MG63 (cell line): Measurements from ENCODE around the gene IFRD1. TPM values are rescaled to one million over a fixed set of nuclear protein-coding genes. Genes with fewer than 3 reads are reported as not detected.

ENCODE experiments used
- DNase-seq: peaks from one replicate; pipeline ENCODE4 v3.0.0-alpha.2; 2020
- H3K27me3 ChIP-seq: fragments of 250-450 bp; sonication (Bioruptor Pico); 2 replicates; pipeline ENCODE4 v1.5.1; 2020; ENCODE audit warnings: mild to moderate bottlenecking, moderate library complexity
- H3K36me3 ChIP-seq: fragments of 250-450 bp; sonication (Bioruptor Pico); 2 replicates; pipeline ENCODE4 v1.5.1; 2020; ENCODE audit warnings: mild to moderate bottlenecking, moderate library complexity
- H3K4me3 ChIP-seq: fragments of 250-450 bp; sonication (Bioruptor Pico); 2 replicates; pipeline ENCODE4 v1.5.1; 2020; ENCODE audit warnings: mild to moderate bottlenecking, moderate library complexity
- H3K9me3 ChIP-seq: fragments of 250-450 bp; sonication (Bioruptor Pico); 2 replicates; pipeline ENCODE4 v1.5.1; 2020; ENCODE audit warnings: mild to moderate bottlenecking, moderate library complexity
- total RNA-seq: library from RNA; depleted of rRNA; stranded (reverse); fragments of >200 nt; shearing (Covaris generic); gene quantifications from 2 replicates; pipeline ENCODE4 v1.2.3, GENCODE V29; 2014; ENCODE audit warnings: low replicate concordance

The IFRD1 gene
- total RNA-seq, 1 experiment from 2014 or later, result 29.5 TPM

DNA sequence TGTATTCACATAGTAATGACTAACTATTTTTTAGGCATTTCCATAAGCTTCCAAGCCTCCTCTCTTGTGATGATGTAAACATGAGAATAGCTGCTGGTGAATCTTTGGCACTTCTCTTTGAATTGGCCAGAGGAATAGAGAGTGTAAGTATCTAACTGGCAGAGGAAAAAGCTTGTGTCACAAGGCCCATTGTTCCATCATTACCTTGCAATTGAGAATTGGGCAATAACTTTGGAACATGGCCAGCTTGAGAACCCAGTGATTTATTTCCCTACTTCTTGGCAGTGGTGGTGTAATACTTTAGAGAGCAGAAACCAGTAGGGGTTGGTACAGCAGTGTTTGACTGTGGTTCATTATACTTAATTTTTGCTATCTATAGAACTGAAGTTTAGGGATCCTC lies 12.0 kb downstream of the IFRD1 start:
- Histone ChIP-seq H3K36me3 (peaks cover 60% of the 10 kb centered on the region), H3K9me3 (no peaks in the 10 kb centered on the region), H3K4me3 (no peak overlapping the region), H3K27me3 (no peaks in the 10 kb centered on the region)
- peak; percentile 33 for DNase-seq

DNA sequence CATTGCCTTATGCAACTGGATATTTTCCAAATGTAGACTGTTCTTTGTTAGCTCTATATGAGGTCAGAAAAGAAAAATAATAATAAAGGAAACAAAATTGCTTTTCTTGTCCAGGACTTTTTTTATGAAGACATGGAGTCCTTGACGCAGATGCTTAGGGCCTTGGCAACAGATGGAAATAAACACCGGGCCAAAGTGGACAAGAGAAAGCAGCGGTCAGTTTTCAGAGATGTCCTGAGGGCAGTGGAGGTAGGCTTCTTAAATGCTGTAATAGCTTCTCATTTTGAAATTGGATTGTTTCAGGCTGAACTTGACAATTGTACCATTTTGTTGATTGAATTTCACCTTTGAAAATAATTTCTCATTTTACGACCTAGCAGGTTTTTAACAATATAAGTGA lies 17.6 kb downstream of the IFRD1 start:
- H3K27me3 ChIP-seq, result no peaks in the 10 kb centered on the region
- H3K4me3 ChIP-seq, result no peak overlapping the region
- no peaks in the 10 kb centered on the region for H3K9me3 ChIP-seq
- DNase-seq, result no peak
- peaks cover 48% of the 10 kb centered on the region for H3K36me3 ChIP-seq

DNA sequence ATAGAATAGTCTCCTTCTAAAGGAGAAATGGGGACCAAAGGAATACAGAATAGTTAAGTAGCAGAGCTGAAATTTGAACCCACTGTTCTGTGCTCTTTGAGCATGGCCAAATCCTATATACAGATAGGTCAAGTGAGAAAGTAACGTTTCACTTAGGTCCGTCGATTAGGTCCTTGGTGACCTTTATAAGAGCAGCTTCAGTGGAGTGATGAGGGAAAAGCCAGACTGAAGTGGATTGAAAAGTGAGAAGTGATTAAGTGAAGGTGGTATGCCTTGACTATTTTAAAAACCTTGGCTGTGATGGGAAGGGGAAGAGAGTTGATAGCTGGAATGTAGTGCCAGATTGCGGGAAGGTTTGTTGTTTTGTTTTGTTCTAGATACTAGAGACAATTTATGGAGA lies 19.9 kb downstream of the IFRD1 start:
- Histone ChIP-seq H3K36me3 (peaks cover 41% of the 10 kb centered on the region), H3K4me3 (no peak overlapping the region), H3K27me3 (no peaks in the 10 kb centered on the region), H3K9me3 (no peaks in the 10 kb centered on the region)
- no peak for DNase-seq

DNA sequence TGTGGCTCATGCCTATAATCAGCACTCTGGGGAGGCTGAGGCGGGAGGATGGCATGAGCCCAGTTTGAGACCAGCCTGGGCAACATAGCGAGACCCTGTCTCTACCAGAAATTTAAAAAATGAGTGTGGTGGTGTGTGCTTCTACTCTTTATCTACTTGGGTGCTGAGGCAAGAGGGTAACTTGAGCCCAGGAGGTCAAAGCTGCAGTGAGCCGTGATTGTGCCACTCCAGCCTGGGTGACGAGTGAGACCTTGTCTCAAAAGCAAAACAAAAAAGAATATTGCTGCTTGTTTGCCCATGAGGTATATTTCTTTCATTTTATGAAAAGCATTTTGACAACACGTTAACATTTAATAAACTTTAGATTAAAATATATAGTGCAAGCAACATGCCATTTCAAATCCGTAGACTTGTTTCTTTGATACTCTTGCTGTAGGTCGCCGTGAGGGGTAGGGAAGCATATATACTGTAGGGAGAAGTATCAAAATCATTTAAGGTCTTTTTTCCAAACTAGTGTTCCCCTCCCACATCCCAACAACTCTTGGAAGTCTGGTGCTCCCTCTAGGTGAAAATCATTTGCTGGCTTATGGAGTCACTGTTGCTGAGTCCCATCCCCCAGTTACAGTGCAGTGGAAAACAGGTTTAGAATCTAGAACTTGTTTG lies 26.3 kb downstream of the IFRD1 start:
- Histone ChIP-seq H3K9me3 (no peaks in the 10 kb centered on the region), H3K36me3 (peaks cover 21% of the 10 kb centered on the region), H3K27me3 (no peaks in the 10 kb centered on the region), H3K4me3 (no peak overlapping the region)
- no peak for DNase-seq

DNA sequence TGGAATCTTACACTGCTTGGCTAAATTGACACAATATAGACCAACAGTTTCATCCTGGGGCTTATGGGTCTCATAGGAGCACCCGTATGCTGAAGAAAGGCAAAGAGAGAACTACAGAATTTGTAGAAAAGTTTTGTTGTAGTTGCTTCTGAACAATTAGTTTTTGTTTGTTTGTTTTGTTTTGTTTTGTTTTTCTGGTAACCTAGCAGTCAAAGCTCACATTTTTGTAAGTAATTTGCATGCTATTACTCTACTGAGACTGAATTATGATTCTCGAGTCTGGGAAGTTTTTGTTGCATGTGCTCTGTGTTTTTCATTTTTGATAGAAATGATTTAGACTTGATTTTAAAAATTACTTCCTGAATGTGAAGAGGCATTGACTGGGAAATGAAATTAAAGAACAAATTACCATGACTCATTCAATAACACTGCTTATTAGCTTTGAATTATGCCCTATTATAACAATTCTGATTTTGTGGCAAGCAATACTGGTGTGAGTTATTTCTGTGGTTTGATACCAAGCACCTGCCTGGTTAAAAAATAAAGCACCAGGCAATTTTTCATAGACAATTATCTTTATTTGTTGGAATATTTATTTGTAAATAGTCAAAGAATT lies 31.0 kb downstream of the IFRD1 start:
- Histone ChIP-seq H3K36me3 (peaks cover 7% of the 10 kb centered on the region), H3K4me3 (no peak overlapping the region), H3K27me3 (no peaks in the 10 kb centered on the region), H3K9me3 (no peaks in the 10 kb centered on the region)
- no peak for DNase-seq

DNA sequence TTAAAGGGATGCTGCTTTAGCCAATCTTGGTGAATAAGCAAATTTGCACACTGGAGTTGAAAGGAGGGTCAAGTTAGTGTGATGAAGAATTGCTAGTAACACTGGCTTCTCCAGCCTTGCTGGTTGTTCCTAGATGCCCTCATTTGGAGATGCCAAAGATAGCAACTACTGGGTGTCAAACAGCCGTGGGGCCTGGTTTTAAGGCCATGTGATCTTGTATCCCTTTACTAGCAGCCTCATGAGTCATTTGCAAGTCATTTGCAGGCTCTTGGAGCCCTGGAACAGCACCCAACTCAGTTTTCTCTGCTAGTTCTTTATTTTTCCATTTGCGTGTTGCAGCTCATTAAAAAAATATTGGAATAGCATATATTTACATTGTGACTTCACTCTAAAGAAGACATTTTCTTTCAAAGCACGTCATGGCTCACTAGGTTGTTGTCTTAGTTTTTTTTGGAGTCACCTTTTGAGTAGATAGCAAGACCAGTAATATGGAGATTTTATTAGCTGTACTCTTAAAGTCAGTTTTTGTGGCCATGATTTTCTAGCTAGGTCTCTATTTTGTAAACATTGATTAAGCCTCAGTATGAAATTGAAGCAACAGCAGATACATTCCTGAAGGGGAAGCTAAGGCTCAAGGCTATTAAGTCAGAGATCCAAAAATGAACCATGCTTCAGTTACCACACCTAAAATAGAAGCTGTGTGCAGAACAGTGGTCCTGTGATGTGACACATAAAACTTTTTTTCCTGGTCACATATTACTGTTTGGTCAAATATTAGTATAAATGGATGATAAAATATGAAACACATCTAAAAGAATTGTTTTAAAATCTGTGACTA lies 31.8 kb downstream of the IFRD1 start:
- no peak overlapping the region for H3K4me3 ChIP-seq
- peaks cover 4% of the 10 kb centered on the region for H3K36me3 ChIP-seq
- no peaks in the 10 kb centered on the region for H3K27me3 ChIP-seq
- peak; percentile 74 for DNase-seq
- no peaks in the 10 kb centered on the region for H3K9me3 ChIP-seq

DNA sequence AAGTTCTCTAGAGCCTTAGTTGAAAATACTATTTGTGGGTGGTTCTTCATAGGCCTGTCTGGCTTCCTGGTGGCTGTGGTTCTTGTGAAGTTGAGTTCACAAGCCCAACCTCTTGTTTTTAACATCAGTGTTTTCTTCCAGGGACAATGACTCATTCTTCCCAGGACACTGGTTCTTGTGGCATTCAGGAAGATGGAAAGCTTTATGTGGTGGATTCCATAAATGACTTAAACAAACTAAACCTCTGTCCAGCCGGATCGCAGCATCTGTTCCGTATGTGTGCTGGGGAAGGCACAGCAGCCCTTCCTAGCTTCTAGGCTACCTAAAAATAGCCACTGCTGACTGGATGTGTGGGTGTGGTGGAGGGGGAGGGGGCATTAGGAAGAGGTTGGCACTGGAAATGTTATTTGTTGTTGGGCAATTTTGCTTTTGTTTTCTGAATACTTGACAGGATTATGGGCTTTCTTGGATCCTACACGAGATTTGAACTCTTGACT lies 34.5 kb downstream of the IFRD1 start:
- H3K27me3 ChIP-seq, result no peaks in the 10 kb centered on the region
- no peak overlapping the region for H3K4me3 ChIP-seq
- peak; percentile 19 for DNase-seq
- H3K36me3 ChIP-seq, result no peaks in the 10 kb centered on the region; the same call in 1 of the 2 replicates
- H3K9me3 ChIP-seq, result no peaks in the 10 kb centered on the region

DNA sequence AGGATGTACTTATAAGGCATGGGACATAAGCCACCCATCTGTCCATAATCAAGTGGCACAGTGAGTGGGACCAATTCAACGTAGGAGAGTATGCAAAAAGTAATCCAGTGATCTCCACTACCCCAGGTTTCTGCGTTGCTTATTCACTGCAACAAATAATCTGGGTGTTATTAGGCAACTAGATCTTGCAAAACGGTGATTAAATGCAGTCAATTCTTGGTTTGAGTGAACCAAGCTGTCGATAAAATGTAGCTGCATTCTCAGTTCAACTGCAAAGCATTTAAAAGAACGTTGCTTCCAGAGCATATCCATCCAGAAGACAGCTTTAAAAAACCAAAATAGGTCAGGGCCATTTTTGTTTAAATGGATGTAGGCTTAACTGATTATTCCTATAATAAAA lies 35.5 kb downstream of the IFRD1 start:
- H3K36me3 ChIP-seq, result no peaks in the 10 kb centered on the region
- DNase-seq, result no peak
- no peaks in the 10 kb centered on the region for H3K9me3 ChIP-seq
- H3K4me3 ChIP-seq, result no peak overlapping the region
- no peaks in the 10 kb centered on the region for H3K27me3 ChIP-seq

DNA sequence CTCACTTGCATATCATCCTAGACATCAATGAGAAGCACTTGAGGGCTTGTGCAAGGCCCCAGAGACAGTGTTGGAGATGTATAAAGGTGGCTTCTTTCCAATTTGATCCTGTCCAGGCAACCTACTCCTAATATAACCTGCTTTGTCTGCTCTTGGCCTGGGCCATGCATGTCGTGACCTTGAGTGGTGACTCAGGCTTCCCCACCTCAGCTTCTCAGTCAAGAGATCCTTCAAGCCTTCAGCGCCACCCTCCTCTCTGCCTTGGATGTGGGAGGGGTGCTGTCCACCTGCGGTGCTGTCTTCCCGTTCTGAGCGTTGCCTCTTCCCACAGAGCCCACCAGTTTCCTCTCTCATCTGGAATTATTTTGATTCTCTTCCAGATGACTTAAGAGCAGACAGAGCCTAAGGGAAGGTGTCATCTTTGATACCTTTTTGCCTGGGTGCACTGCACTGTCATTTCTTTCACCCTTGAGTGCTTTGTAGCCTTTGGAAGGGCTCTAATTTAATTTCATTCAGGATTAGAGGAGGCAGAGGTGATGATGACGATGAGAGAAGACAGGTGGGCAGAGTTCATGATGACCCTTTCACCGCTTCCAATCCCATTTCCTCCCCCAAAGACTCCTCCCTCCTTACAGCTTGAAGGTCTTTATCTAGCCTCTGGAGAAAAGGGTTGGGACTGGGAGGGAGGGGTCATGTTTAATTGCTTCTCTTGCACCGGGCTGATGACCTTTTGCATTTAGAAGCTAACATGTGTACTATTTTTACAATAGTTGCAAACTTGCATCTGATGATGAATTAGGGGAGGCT lies 37.4 kb downstream of the IFRD1 start:
- Histone ChIP-seq H3K9me3 (no peaks in the 10 kb centered on the region), H3K27me3 (no peaks in the 10 kb centered on the region), H3K36me3 (no peaks in the 10 kb centered on the region), H3K4me3 (no peak overlapping the region)
- no peak for DNase-seq

DNA sequence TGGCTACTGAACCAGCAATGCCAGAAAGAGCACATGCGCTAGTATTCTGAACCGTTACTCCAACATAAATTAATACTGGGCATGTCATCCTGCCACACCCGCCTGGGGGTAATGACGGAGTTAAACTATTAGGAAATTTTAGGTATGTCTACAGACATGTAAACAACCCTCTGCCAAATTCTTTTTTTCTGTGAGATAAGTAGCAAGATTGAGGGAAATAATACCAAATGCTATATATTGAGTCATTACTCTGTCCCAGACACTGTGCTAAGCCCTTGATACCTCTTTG lies 37.9 kb downstream of the IFRD1 start:
- no peaks in the 10 kb centered on the region for H3K36me3 ChIP-seq
- no peak for DNase-seq
- no peaks in the 10 kb centered on the region for H3K9me3 ChIP-seq
- H3K4me3 ChIP-seq, result no peak overlapping the region
- no peaks in the 10 kb centered on the region for H3K27me3 ChIP-seq

DNA sequence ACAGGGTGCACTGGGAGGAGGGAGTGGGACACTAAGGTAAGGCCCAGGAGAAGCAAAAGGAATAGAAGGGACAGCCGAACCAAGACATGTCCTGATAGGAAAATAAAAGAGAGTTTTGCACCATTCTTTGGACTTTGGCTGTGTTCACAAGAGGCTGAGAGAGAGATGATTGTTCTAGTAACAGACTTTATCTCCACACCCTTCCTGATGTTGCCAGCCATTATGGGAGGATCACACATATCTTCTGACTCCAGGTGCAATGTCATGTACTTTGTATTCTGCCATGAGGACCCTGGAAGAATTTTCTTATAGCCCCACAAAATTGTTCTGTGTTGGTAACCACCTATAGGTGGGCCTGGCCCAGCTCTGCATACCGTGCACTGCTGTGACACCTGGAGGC lies 41.9 kb downstream of the IFRD1 start:
- DNase-seq, result no peak
- Histone ChIP-seq H3K36me3 (no peaks in the 10 kb centered on the region), H3K4me3 (no peak overlapping the region), H3K9me3 (no peaks in the 10 kb centered on the region), H3K27me3 (no peaks in the 10 kb centered on the region)

DNA sequence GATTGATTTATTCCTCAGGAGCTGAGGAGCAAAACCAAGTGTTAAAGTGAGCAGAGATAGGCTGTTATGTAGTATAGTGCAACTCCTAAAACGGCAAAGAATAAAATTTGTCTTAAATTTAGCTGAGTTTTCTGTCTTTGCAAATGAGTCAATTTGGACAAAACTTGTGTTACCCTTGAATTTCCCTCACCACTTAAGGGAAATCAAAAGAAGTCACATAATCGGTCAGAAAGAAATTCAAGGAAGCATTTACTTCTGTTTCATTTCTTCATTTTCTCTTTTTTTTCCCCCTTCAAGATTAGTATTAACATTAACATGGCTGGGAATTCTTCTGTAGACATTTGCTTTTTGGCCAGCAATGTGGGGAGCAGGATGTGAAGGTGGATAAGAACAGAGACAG lies 44.4 kb downstream of the IFRD1 start:
- no peak for DNase-seq
- Histone ChIP-seq H3K9me3 (no peaks in the 10 kb centered on the region), H3K36me3 (no peaks in the 10 kb centered on the region), H3K4me3 (no peak overlapping the region), H3K27me3 (no peaks in the 10 kb centered on the region)

DNA sequence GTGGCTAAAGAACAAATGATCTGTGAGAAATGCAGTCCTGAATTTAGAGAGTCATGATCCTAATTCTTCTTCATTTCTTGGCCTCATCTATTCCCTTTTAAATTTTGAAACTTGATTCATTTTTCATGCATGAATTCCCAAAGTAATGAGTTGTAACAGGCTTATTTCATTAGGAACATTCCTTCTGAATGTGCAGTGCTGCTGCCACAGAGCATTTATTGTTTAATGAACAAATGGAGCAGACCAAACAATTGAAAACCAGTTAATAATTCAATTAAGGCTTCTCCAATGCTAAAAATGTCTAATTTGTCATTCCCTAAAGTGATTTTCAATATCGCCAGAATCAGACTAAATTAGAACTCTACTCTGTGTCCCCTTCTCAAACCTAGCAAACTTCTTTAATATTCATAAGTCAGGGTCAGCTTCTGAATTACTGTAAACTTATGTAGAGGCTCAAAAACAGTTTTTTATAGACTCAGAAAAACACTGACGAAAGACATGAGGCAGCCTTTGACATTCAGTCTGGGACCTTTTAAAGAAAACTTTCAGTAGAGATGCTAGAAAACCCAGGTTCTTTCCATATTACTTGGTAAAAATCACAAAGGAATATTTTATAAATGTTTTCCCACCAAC lies 45.0 kb downstream of the IFRD1 start:
- no peak overlapping the region for H3K4me3 ChIP-seq
- no peaks in the 10 kb centered on the region for H3K9me3 ChIP-seq
- no peaks in the 10 kb centered on the region for H3K27me3 ChIP-seq
- no peak for DNase-seq
- no peaks in the 10 kb centered on the region for H3K36me3 ChIP-seq

DNA sequence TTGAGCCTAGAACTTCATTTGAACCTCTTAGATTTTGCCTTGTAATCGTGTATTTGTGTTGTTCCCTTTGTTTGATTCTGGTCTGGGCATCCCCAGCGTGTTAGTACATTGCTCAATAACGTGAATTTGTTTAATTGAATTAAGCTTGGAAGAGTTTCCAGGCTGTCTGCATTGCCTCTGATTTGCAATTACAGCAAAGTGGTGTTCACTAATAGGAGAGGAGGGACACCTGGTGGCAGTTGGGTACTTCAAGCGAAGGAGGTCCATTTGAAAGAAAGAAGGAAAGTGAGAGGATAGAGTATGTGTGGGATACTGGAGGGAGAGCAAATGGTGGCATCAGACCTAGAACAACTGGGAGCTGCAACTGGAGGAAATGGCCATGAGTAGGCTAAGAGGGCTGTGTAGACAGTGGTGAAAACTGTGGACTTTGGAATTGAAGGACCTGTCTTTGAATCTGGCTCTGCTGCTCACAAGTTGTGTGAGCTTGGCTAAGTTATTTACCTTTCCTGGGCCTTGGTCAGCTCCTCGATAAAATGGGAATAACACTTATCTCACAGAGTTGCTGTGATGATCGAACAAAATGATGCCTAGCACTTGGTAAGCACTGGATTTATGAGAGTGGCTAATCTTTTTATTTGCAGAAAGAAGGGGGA lies 45.7 kb downstream of the IFRD1 start:
- Histone ChIP-seq H3K4me3 (no peak overlapping the region), H3K9me3 (no peaks in the 10 kb centered on the region), H3K36me3 (no peaks in the 10 kb centered on the region), H3K27me3 (no peaks in the 10 kb centered on the region)
- DNase-seq, result no peak

DNA sequence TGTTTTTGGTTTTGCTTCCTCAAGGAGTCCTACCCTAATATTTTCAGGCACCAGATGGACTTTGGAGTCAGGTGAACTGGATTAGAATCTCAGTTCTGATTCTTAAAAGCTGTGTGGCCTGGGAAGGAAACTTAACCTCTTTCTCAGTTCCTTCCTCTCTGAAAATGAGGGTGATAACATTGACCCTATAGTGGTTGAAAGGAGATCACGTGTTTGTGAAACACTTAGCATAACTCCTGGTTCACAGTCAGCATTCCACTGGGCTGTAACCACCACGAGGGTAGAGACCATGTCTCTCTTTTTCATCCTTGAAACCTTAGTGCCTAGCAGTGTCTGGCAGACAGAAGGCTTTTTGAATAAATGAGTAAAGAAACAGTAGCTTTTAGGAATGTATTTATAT lies 47.2 kb downstream of the IFRD1 start:
- Histone ChIP-seq H3K27me3 (no peaks in the 10 kb centered on the region), H3K4me3 (no peak overlapping the region), H3K36me3 (no peaks in the 10 kb centered on the region), H3K9me3 (no peaks in the 10 kb centered on the region)
- DNase-seq, result no peak

DNA sequence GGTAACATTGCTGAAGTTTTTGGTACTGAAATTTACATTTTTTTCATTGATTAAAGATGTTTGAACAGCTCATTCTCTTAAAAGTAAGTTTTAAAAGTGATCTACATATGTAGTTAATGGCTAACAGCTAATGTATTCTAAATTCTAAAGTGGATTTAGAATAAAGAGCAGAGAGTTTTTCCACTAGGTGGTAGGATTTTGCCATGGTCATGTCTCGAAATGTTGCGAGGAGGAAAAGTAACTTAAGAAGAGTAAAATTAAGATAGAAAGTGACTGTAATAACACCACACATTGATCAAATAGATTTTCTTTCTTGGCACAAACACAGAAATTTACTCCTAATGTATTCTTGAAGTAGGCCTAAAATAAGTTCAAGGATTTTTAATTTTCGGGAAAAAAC lies 50.4 kb downstream of the IFRD1 start:
- Histone ChIP-seq H3K9me3 (no peaks in the 10 kb centered on the region), H3K27me3 (no peaks in the 10 kb centered on the region), H3K4me3 (no peak overlapping the region), H3K36me3 (no peaks in the 10 kb centered on the region)
- no peak for DNase-seq
